Glutamatergic neuron (in vitro differentiated cells): ENCODE measurements around the gene GPR183. TPM values are rescaled to one million over a fixed set of nuclear protein-coding genes. Genes with fewer than 3 reads are reported as not detected.

Source experiments
- DNase-seq: peaks from one replicate; pipeline ENCODE4 v3.0.0; 2022
- H3K27ac Mint-ChIP-seq: one replicate; pipeline ENCODE4 v1.8.0; 2020; ENCODE audit warnings: mild to moderate bottlenecking, mixed read lengths, inconsistent platforms; ENCODE audit not compliant: unreplicated experiment
- H3K27me3 Mint-ChIP-seq: one replicate; pipeline ENCODE4 v1.8.0; 2020; ENCODE audit warnings: mild to moderate bottlenecking, moderate library complexity, mixed read lengths, inconsistent platforms; ENCODE audit not compliant: unreplicated experiment
- H3K36me3 Mint-ChIP-seq: one replicate; pipeline ENCODE4 v1.8.0; 2020; ENCODE audit warnings: mild to moderate bottlenecking, mixed read lengths, inconsistent platforms; ENCODE audit not compliant: unreplicated experiment
- H3K4me1 Mint-ChIP-seq: one replicate; pipeline ENCODE4 v1.8.0; 2020; ENCODE audit warnings: mild to moderate bottlenecking, low read depth, mixed read lengths, inconsistent platforms; ENCODE audit not compliant: unreplicated experiment
- H3K4me3 Mint-ChIP-seq: one replicate; pipeline ENCODE4 v1.8.0; 2020; ENCODE audit warnings: mild to moderate bottlenecking, mixed read lengths, inconsistent platforms; ENCODE audit not compliant: unreplicated experiment
- H3K9me3 Mint-ChIP-seq: one replicate; pipeline ENCODE4 v1.8.0; 2020; ENCODE audit warnings: mild to moderate bottlenecking, moderate library complexity, mixed read lengths, inconsistent platforms; ENCODE audit not compliant: unreplicated experiment
- total RNA-seq: library from RNA; stranded (reverse); fragmentation: NEBNext Ultra II Directional; extraction: Animal tissue kit (Norgen Biotek cat#: 25700); gene quantifications from one replicate; pipeline ENCODE4 v1.2.1, GENCODE V29; 2021; ENCODE audit not compliant: unreplicated experiment
- TF ChIP-seq, protein P1 (sequence below): fragments of 200-600 bp; sonication (generic); IDR thresholded peaks from one replicate; pipeline ENCODE4 v1.5.0; 2021; ENCODE audit not compliant: partially characterized antibody, unreplicated experiment

Gene GPR183
- total RNA-seq, 1 donor from 2014 or later, result not detected

DNA sequence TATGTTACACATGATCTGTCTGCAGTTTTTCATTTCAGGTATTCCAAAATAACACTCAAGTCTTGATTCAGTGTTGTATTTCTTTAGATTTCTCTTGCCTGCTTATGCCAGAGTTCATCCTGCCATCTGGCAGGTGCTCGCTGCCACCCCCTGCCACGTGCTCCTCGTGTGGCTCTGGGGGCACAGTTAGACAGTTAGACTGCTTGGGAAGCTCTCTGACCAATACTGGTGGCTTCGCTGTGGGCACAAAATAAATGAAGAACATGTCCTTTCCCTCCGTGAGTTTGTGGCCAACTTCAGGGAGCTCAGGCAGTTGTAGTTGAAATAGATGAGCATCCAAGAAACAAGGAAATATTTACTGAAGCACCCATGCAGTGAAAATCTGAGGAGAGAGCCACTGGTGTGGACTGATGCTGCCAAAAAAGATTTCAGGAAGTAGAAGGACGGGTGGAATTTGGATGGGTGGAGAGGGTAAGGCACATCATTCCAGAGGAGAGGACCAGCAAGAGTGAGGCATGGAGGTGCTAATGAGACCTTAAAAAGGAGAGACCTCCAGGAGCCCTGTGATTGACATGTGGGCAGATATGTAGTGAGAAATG is 37.5 kb upstream of the GPR183 start:
- Mint-ChIP-seq H3K9me3 (peaks cover 3% of the 10 kb centered on the region), H3K4me1 (peaks cover 28% of the 10 kb centered on the region), H3K36me3 (peaks cover 12% of the 10 kb centered on the region), H3K27me3 (peaks cover 7% of the 10 kb centered on the region), H3K4me3 (no peak overlapping the region), H3K27ac (no peak overlapping the region)
- TF ChIP-seq, protein P1, sequence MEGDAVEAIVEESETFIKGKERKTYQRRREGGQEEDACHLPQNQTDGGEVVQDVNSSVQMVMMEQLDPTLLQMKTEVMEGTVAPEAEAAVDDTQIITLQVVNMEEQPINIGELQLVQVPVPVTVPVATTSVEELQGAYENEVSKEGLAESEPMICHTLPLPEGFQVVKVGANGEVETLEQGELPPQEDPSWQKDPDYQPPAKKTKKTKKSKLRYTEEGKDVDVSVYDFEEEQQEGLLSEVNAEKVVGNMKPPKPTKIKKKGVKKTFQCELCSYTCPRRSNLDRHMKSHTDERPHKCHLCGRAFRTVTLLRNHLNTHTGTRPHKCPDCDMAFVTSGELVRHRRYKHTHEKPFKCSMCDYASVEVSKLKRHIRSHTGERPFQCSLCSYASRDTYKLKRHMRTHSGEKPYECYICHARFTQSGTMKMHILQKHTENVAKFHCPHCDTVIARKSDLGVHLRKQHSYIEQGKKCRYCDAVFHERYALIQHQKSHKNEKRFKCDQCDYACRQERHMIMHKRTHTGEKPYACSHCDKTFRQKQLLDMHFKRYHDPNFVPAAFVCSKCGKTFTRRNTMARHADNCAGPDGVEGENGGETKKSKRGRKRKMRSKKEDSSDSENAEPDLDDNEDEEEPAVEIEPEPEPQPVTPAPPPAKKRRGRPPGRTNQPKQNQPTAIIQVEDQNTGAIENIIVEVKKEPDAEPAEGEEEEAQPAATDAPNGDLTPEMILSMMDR, result no peak
- no peak for DNase-seq

DNA sequence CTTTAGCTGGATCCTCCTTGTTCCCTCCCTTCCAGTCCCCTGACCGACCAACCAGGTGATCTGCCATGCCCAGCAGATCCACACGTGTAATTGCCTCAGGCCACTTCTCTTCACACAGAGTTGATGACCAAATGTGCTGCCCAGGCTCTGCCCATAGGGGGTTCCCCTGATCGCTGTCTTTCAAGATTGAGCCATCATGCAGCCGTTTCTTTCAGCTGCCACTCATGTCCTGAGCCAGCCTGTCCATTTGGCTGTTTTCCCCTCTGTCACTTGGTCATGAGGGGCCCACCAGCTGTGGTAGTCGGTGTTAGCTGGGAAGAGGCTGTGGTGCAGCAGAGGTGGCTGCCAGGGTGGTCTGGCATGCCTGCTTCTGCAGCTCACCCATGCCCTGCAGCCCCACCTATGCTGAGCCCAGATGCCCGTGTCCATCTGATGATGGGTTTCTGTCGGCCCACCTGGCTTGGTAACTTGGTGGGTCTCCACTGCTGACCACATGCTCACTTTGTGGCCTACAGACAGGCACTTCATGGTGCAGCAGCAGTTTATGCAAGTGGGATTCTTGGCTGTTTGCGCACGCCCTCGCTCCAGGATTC is 35.6 kb upstream of the GPR183 start:
- no peak overlapping the region for H3K4me3 Mint-ChIP-seq
- no peak overlapping the region for H3K27ac Mint-ChIP-seq
- DNase-seq, result no peak
- peaks cover 5% of the 10 kb centered on the region for H3K9me3 Mint-ChIP-seq
- peaks cover 31% of the 10 kb centered on the region for H3K4me1 Mint-ChIP-seq
- H3K36me3 Mint-ChIP-seq, result peaks cover 5% of the 10 kb centered on the region
- H3K27me3 Mint-ChIP-seq, result peaks cover 10% of the 10 kb centered on the region
- TF ChIP-seq, protein P1, result no peak

DNA sequence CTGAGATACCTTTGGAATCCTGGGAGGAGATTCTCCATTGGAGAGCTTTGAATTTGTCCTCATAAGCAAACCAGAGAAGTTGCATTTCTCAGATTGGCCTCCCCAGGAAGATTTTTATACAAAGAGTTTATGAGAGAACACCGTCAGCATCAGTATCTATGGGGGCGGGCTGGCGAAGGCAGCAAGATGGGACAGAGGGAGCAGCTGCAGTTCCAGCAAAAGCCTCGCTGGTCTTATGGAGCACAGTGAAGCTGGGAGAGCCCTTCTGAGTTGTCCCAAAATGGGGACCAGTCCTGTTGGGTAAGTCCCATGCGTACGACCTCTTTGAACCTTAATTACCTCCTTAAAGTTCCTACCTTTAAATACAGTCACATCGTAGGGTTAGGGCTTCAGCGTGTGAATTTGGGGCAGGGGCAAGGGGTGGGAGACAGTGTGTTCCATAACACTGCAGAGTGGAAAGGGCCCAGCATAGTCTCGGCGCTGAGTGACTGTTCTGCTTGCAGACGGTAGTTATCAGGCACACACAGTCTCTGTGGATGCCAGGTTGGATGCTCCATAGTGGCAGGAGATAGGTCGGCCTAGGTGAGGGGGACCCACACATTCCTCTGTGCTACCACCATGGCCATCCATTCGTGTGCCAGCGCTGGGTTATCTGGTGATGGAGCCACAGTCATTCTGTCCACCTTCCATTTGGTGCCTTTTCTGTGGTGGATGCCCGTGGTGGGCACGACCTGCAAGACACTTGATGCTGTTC is 34.9 kb upstream of the GPR183 start:
- Mint-ChIP-seq H3K4me3 (no peak overlapping the region), H3K27ac (peak overlapping the region; percentile 8), H3K9me3 (peaks cover 5% of the 10 kb centered on the region), H3K36me3 (peaks cover 5% of the 10 kb centered on the region), H3K4me1 (peaks cover 28% of the 10 kb centered on the region), H3K27me3 (peaks cover 10% of the 10 kb centered on the region)
- TF ChIP-seq, protein P1, result no peak
- DNase-seq, result no peak

DNA sequence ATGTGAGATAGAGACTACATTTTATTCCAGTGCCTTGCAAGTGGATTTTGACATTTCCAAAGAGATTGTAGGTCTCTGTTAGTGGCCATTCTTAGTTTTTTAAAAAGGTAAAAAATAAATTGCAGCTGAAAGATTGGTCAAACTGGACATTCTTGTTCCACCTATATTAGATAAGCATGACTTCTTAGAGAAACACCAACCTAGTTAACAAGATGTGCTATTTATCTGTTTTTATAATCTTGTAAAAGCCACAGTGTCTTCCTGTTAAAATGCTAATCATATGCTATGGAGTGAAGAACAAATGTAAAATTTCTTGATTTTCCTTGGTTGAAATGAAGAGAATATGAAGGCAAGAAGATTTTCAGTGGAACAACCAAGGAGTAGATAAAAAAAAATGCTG is 33.4 kb upstream of the GPR183 start:
- H3K27ac Mint-ChIP-seq, result no peak overlapping the region
- DNase-seq, result no peak
- no peaks in the 10 kb centered on the region for H3K36me3 Mint-ChIP-seq
- no peak overlapping the region for H3K4me3 Mint-ChIP-seq
- TF ChIP-seq, protein P1, result no peak
- peaks cover 26% of the 10 kb centered on the region for H3K4me1 Mint-ChIP-seq
- peaks cover 10% of the 10 kb centered on the region for H3K27me3 Mint-ChIP-seq
- peaks cover 5% of the 10 kb centered on the region for H3K9me3 Mint-ChIP-seq

DNA sequence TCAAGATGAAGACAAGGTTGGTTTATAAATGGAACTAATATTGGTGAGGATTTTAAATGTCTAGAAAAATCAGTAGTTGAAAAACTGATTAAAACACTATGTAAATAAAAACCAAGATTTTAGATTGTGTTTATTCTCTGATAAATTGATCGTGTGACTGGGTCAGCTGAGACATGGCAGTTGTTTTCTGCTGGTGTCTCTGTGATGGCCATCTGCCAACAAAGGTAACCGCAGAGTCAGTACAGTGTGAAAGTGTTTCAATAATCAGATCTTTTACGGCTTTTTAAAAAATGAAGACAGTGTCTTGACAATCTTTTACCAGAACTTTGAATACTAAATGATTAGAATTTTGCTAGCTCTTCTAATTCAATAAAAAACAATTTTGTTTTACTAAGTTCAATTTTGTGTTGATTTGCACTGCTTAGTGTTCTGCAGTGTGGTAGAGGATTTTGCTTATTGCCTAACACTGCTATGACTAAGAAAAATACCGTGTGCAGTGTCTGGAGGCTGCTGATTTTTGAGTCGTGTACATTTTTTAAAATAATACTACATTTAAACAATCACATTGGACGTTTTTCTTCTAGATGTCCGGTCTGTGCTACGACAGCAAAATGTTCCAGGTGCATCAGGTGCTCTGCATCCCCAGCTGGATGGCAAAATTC is 32.7 kb upstream of the GPR183 start:
- H3K4me3 Mint-ChIP-seq, result peak overlapping the region; percentile 30
- TF ChIP-seq, protein P1, result no peak
- H3K36me3 Mint-ChIP-seq, result no peaks in the 10 kb centered on the region
- peak overlapping the region; percentile 93 for H3K27ac Mint-ChIP-seq
- H3K9me3 Mint-ChIP-seq, result peaks cover 4% of the 10 kb centered on the region
- peak; percentile 30 for DNase-seq
- peaks cover 8% of the 10 kb centered on the region for H3K27me3 Mint-ChIP-seq
- H3K4me1 Mint-ChIP-seq, result peaks cover 28% of the 10 kb centered on the region
